ENCODE measurements around the gene MTMR3.
A peak's percentile ranks its signal among the peaks of the same experiment; 100 is the strongest.

The MTMR3 gene

GRCh38 chr22:29998627-29999384, 115.8 kb downstream of the MTMR3 start:
- DNase-seq (ENCODE audit: low spot score), result no peak
- no peak for FAIRE-seq

DNA sequence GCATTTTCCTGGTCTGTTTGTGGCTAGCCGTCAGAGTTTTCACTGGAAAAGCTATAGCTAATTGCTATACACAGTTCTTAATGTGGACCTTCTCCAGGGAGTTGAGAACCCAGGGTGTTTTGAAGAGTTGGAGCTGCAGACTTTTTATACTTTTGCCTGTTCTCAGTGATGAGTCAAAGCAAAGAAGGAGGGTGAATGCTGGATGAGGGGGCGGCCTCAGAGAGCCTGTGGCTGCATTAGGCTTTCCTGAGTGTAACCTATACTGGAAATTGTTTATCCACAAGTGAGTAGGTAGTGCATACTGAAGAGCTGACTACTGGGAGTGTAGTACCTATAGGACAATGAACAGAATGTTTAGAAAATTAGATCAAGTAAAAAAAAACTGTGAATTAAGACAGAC, 117.6 kb downstream of the MTMR3 start:
- DNase-seq (ENCODE audit: low spot score) (peak; percentile 10), FAIRE-seq (peak; percentile 31)

DNA sequence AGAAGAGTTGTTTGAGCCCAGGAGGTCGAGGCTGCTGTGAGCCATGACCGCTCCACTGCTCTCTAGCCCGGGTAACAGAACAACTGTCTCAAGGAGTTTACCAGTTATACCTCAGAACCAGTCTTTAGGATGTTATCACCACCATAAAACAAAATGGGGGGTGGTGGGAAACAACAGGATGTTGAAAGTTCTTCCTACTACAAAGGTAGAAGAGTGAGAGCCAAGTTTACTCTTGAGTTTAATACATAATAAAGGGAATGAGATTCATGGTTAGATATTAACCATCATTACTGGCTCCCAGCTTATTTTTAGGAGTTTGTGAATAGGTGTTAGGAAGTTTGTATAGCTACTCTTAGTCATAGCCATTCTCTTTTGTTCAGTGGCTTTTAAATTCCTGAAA, 118.5 kb downstream of the MTMR3 start:
- peak; percentile 33 for FAIRE-seq
- no peak for DNase-seq (ENCODE audit: low spot score)

GRCh38 chr22:30002861-30003486, 120.0 kb downstream of the MTMR3 start:
- FAIRE-seq (no peak), DNase-seq (ENCODE audit: low spot score) (no peak)

- DNase-seq (ENCODE audit: low spot score) (no peak), FAIRE-seq (no peak)
Observed at GRCh38 chr22:30004101-30004500, 121.1 kb downstream of the MTMR3 start.

DNA sequence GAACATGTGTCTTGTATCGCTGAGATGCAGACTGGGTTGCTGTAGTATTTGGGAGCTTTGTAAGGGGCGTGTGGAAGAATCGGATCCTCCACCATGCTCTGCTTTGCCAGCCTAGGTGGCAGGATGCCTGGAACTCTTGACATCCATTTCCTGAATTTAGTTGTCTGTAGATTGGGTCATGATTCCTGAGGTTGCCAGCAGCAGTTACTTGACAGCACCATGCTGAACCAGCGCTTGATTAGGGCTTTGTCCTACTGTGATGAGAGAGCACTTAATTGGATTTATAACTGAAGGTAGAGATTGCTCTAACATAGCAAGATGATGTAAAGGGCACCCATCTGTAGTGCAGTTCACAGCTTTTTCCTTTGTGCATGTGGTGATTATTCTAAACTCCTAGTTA, 121.7 kb downstream of the MTMR3 start:
- FAIRE-seq (no peak), DNase-seq (ENCODE audit: low spot score) (no peak)

DNA sequence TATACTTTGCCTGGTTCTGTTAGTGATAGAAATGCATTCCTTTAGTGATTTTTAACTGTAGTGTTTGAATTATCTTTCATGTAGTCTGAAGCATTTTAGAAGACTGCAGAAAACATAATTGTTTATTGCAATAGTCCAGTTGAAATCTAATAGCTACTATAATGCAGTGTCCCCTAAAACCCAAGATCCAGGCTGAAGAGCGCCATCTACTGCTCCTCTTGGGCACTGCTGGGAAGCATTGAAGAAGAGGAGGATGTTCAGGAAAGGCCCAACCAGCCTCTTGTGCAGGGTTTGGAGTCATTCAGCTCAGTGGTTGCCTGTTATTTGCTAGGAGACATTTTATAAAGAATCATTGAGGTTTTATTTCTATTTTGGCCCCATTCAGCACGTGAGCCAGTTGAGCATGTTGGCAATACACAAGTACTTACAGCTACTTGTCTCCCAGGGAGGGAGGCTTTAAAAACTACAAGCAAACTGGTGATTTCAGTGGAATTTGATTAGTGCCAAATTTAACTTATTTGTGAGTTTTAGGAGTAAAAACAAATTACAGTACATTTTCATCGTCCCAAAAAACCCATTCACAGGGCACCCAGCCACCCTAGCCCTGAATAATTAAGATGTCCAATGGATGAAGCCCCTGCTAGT, 122.4 kb downstream of the MTMR3 start:
- FAIRE-seq (peak; percentile 62), DNase-seq (ENCODE audit: low spot score) (peak; percentile 45)

GRCh38 chr22:30007361-30007760, 124.4 kb downstream of the MTMR3 start:
- DNase-seq (ENCODE audit: low spot score) (no peak), FAIRE-seq (no peak)

- DNase-seq (ENCODE audit: low spot score) (no peak), FAIRE-seq (no peak)
Observed at GRCh38 chr22:30008401-30008800, 125.4 kb downstream of the MTMR3 start.

GRCh38 chr22:30009478-30009877, 126.5 kb downstream of the MTMR3 start:
- no peak for FAIRE-seq
- no peak for DNase-seq (ENCODE audit: low spot score)

DNA sequence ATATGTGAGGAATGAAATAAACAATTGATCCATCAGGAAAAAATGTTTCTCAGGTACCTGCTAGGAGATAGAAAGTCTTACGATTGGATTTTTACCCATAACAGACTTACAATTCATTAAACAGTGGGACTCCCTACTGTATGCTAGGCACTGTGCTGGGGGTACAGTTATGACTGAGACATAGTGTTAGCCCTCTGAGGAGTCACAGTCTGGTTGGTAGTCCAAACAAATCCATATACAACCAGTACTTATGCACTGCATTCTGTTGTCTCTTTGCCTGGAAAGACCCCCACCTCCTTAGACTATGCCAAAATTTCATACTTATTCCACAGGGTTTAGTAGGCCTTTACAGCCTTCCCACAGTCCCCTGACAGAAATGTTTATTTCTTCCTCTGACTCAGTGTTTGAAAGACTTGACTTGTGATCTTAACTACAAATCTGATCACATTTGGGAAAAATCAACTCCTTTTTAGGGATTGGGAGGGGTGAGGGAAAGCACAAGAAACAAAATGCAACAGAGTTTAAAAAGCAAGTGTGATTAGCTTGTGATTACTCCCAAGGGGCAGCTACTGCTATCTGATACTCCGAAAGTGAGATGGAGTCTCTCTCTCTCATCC, 127.9 kb downstream of the MTMR3 start:
- FAIRE-seq, result no peak
- no peak for DNase-seq (ENCODE audit: low spot score)

DNA sequence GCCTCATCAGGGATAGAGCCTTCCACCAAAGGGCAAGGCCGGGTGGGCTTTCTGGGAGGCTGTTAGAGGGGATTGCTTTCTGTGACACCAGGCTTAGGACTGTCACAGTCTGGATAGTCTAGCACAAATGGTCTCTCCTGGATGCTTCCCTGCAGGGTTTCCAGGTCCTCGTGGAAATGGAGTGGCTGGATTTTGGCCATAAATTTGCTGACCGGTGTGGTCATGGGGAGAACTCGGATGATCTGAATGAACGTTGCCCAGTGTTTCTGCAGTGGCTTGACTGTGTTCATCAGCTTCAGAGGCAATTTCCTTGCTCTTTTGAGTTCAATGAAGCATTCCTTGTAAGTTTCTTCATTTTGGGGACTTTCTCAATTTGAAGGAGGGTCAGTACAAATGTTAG, 130.2 kb downstream of the MTMR3 start:
- FAIRE-seq (no peak), DNase-seq (ENCODE audit: low spot score) (no peak)

DNA sequence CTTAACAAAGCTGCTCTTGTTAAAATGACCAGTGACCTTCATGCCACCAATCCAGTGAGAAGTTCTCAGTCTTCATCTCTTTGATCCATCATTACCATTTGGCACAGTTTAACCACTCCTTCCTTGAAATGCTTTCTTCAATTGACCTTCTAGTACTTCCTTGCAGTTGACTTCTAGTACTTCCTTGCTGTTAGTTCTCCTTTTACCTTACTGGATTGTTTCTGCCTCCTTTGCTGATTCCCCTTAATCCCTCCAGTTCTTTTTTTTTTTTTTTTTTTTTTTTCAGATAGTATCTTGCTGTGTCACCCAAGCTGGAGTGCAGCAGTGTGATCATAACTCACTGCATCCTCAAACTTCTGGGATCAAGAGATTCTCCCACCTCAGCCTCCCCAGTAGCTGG, 131.3 kb downstream of the MTMR3 start:
- FAIRE-seq, result no peak
- DNase-seq (ENCODE audit: low spot score), result no peak

DNA sequence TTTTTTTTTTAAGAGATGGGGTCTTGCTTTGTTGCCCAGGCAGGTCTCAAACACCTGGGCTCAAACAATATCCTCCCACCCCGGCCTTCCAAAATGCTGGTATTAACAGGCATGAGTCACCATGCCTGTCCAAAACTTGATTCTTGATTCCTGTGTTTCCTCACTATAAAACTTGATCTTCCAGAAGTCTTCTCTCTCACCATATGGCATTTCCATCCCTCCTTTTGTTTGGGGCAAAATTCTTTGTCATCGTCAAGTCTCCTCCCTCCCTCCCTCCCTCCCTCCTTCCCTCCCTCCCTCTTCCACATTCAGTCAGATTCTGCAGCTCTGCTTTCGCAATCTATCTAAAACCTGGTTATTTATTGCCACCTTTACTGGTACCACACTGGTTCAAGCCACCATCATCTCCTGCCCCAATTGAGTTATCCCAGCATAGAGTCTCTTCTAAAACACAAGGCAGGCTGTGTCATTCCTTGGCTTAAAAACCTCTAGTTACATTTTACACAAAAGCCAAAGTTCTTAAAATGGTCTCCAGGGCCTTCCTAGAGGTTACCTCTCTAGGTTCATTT, 132.3 kb downstream of the MTMR3 start:
- DNase-seq (ENCODE audit: low spot score) (no peak), FAIRE-seq (no peak)

GRCh38 chr22:30015846-30016245, 132.9 kb downstream of the MTMR3 start:
- FAIRE-seq (no peak), DNase-seq (ENCODE audit: low spot score) (peak; percentile 15)

DNA sequence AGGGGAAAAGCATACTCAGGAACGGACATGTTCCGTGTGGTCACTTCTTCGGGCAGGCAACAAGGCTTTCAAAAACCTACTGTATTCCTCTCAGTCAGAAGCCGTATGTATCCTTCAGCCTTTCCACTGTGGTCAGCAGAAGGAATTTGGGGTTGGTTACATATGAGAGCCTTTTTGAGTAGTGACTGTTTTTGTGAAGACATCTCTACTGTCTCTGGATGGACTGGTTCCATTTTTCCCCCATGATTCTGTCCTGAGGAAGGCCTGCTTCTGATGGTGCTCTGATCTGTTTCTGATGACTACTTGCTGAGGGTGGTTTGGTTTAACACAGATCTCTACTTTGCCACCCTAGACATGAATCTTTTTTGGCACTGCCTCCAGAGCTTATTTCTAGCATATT, 133.6 kb downstream of the MTMR3 start:
- DNase-seq (ENCODE audit: low spot score) (no peak), FAIRE-seq (no peak)

DNA sequence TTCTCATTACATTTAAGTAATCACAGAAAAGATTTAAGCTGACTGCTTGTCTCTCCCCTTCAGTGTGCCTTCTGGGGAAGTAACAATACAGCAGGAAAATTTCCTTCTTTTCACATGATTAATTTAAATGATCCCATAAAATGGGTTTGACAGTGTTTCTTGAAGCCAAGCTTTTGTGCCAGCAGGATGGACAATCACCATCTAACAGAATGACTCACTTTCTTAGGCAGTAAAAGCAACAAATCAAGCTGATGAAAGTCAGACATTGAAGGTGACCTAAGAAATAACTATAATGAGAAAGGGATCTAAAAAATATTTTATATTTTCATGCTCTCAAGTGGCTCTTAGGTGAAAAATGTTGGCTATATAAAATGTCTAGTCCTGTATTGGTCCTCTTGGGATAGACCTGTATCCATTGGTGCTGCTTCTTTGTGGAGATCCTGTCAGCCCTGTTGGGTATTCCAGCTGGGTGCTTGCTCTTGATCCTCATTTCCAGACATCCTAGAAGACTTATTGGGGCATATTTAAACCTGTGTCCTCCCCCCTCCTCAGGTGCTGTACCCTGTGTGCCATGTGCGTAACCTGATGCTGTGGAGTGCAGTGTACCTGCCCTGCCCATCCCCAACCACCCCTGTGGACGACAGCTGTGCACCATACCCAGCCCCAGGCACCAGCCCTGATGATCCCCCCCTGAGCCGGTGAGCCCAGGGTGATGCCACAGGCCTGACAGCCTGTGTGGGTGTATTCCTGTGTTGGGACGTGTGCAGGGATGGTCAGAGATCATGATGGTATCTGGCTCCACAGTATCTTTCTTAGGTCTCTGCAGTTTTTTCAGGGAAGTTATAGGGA, 134.6 kb downstream of the MTMR3 start:
- DNase-seq (ENCODE audit: low spot score) (no peak), FAIRE-seq (no peak)

- FAIRE-seq, result no peak
- DNase-seq (ENCODE audit: low spot score), result no peak
Observed at GRCh38 chr22:30020511-30020910, 137.5 kb downstream of the MTMR3 start.

- DNase-seq (ENCODE audit: low spot score) (no peak), FAIRE-seq (no peak)
Observed at GRCh38 chr22:30021338-30021737, 138.4 kb downstream of the MTMR3 start.

DNA sequence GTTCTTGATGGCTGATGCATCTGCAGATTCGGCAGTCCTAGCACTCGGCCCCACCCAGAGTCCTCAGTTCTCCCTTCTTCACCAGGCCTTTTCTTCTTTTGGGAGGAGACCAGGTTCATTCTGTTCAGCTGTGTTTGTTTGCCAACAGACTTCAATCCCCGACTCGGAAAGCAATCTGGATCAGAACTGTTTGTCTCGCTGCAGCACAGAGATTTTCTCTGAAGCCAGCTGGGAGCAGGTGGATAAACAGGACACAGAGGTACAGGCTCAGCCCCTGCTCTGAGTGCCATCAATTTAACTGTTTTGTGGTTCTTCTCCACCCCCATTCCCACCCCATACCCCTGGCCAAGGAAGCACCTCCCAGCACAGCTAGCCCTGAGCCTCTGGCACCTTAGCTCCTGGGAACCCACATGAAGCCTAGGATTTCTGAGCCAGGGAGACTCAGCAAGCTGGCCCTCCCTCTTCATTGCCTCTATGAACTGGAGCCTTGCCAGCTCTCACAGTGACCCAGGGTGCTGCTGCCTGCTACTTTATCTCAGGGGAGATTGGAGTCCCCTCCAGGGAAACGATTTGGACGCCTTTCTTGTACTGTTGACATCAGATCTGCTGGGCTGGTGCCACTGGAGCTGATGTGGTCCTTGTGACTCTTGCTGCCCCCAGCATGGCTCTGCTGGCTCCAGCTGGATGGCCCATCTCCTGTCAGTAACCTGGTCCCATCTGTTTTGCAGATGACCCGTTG, 139.1 kb downstream of the MTMR3 start:
- no peak for DNase-seq (ENCODE audit: low spot score)
- no peak for FAIRE-seq
